GM10248 (cell line): Measurements from ENCODE around the gene IL10RB.

Experiments used
- CTCF ChIA-PET: fragments of 300-600 bp; sonication (Branson Sonifier 250); formaldehyde crosslinking; extraction: SDS; loops from one replicate; lab custom pipeline; 2021; ENCODE audit warnings: antibody characterized with exemption; lab: Yijun Ruan, JAX
- POLR2A ChIA-PET: fragments of 350-650 bp; sonication (Branson Sonifier 250); formaldehyde crosslinking; extraction: SDS; loops from one replicate; lab custom pipeline; 2020; ENCODE audit warnings: antibody characterized with exemption; lab: Yijun Ruan, JAX
- DNase-seq: peaks from one replicate; pipeline ENCODE4 v3.0.0; 2012; ENCODE audit errors: extremely low spot score
- CTCF ChIP-seq: IDR thresholded peaks from 2 replicates; pipeline ENCODE4 v1.5.1; 2012; ENCODE audit warnings: mild to moderate bottlenecking, low read depth; ENCODE audit errors: extremely low read depth, missing control alignments, control extremely low read depth

IL10RB gene

GRCh38 chr21:33254766-33255165 lies 11.4 kb upstream of the IL10RB start:
- no peak for TF ChIP-seq CTCF
- CTCF ChIA-PET, result interaction anchor here (1.4 to 2.6 kb wide), 4 partner anchors 11 to 70 kb away, joined by 4 to 9 read pairs (median 5); partner anchors contain the start of genes IFNAR1 and IL10RB
- POLR2A ChIA-PET, result no interaction called here

GRCh38 chr21:33255404-33255803 lies 10.8 kb upstream of the IL10RB start:
- POLR2A ChIA-PET, result no interaction called here
- no peak for DNase-seq
- CTCF ChIA-PET, result interaction anchor here (0.8 to 2.6 kb wide), 6 partner anchors 11 to 106 kb away, joined by 3 to 9 read pairs (median 5); partner anchors contain the start of genes IFNAR1 and IL10RB
- TF ChIP-seq CTCF, result no peak

More at GRCh38 chr21:33254766-33255165, 11.4 kb upstream of the IL10RB start:
- no peak for DNase-seq

DNA sequence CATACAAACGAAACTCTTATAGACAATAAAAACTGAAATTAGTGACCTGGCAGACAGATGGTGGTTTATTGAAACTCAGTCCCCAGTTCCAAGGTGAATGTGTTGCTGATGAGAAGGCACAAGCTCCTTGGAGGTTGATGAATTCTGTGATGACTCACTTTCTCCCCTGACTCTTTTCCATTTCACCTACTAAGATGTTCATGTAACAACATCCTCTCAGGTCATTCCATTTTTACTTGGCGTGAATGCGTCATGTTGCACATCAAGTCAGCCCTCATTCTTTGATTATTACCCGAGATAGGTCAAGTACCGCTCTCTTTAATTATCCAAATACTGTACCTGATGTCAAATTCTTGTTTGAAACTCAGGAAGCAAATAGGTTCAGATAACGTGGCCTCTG lies 10.1 kb upstream of the IL10RB start:
- no peak for DNase-seq
- ChIA-PET POLR2A (no interaction called here), CTCF (interaction anchor here (0.8 to 2.6 kb wide), 5 partner anchors 10 to 105 kb away, joined by 3 to 9 read pairs (median 5); partner anchors contain the start of gene IL10RB)
- no peak for TF ChIP-seq CTCF

GRCh38 chr21:33257094-33257803 lies 8.9 kb upstream of the IL10RB start:
- DNase-seq, result no peak
- ChIA-PET CTCF (interaction anchor here (1.3 to 2.6 kb wide), 4 partner anchors 9 to 60 kb away, joined by 3 to 9 read pairs (median 5); partner anchors contain the start of gene IL10RB), POLR2A (no interaction called here)
- TF ChIP-seq CTCF, result no peak

GRCh38 chr21:33258475-33258874 lies 7.7 kb upstream of the IL10RB start:
- DNase-seq, result no peak
- ChIA-PET POLR2A (no interaction called here), CTCF (no interaction called here)
- TF ChIP-seq CTCF, result no peak

DNA sequence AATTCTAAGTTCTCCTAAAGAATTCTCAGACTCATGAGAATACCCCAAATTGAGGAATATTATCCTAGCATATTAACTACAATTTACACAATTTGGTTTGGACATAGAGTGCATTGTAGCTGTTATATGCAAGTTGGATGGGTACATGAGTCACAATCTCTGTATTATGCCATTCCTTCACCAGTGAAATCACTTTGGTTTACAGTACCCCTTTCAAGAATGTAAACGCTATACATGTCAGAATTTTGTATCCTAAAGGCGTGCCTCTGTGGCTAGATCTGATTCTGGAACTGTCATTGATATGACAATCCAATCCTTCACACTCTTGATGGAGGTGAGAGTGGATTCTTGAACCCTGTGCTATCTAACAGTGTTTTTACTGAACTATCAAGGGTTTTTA lies 6.7 kb upstream of the IL10RB start:
- POLR2A ChIA-PET, result no interaction called here
- DNase-seq, result no peak

More for the DNA sequence above, 6.7 kb upstream of the IL10RB start:
- CTCF ChIA-PET, result no interaction called here
- no peak for TF ChIP-seq CTCF
